ENCODE measurements around the gene TTLL8. TPM values are rescaled to one million over a fixed set of nuclear protein-coding genes. Genes with fewer than 3 reads are reported as not detected.
A peak's percentile ranks its signal among the peaks of the same experiment; 100 is the strongest.

The TTLL8 gene
- total RNA-seq, 4 donors from 2014 or later, result not detected

DNA sequence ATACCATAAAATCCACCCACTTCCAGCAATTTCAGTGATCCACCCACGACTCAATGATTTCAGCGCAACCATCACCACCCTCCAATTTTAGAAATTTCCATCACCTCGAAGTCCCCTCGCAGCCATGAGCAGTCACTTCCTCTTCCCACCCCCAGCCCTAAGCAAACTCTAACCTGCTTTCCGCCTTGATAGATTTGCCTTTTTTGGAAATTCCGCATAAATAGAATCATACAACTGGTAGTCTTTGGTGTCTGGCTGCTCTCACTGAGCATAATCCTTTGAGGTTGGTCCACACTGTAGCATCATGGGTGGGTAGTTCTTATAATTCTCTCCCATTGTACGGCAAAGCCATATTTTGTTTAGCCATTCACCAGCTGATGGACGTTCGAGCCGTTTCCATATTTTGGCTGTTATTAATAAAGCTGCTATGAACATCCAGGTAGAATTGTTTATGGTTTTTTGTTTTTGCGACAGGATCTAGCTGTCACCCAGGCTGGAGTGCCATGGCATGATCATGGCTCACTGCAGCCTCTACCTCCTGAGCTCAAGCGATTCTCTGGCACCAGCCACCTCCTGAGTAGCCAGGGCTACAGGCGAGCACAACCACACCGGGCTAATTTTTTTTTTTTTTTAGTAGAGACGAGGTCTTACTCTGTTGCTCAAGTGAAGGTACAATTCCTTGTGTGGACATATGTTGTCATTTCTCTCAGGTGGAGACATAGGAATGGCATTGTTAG lies 81.5 kb downstream of the TTLL8 start:
- ATAC-seq (ENCODE audit: low FRiP score), result peak; percentile 3
- peak; percentile 21 for DNase-seq (ENCODE audit: low spot score)
- TF ChIP-seq, protein P1, sequence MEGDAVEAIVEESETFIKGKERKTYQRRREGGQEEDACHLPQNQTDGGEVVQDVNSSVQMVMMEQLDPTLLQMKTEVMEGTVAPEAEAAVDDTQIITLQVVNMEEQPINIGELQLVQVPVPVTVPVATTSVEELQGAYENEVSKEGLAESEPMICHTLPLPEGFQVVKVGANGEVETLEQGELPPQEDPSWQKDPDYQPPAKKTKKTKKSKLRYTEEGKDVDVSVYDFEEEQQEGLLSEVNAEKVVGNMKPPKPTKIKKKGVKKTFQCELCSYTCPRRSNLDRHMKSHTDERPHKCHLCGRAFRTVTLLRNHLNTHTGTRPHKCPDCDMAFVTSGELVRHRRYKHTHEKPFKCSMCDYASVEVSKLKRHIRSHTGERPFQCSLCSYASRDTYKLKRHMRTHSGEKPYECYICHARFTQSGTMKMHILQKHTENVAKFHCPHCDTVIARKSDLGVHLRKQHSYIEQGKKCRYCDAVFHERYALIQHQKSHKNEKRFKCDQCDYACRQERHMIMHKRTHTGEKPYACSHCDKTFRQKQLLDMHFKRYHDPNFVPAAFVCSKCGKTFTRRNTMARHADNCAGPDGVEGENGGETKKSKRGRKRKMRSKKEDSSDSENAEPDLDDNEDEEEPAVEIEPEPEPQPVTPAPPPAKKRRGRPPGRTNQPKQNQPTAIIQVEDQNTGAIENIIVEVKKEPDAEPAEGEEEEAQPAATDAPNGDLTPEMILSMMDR (IDR thresholded peaks at IDR 0.05), result no peak

- DNase-seq (ENCODE audit: low spot score) (peak; percentile 20), ATAC-seq (ENCODE audit: low FRiP score) (peak; percentile 18)
- TF ChIP-seq, protein P1 (IDR thresholded peaks at IDR 0.05), result no peak
Observed at GRCh38 chr22:49975543-49976389, 82.3 kb downstream of the TTLL8 start.

DNA sequence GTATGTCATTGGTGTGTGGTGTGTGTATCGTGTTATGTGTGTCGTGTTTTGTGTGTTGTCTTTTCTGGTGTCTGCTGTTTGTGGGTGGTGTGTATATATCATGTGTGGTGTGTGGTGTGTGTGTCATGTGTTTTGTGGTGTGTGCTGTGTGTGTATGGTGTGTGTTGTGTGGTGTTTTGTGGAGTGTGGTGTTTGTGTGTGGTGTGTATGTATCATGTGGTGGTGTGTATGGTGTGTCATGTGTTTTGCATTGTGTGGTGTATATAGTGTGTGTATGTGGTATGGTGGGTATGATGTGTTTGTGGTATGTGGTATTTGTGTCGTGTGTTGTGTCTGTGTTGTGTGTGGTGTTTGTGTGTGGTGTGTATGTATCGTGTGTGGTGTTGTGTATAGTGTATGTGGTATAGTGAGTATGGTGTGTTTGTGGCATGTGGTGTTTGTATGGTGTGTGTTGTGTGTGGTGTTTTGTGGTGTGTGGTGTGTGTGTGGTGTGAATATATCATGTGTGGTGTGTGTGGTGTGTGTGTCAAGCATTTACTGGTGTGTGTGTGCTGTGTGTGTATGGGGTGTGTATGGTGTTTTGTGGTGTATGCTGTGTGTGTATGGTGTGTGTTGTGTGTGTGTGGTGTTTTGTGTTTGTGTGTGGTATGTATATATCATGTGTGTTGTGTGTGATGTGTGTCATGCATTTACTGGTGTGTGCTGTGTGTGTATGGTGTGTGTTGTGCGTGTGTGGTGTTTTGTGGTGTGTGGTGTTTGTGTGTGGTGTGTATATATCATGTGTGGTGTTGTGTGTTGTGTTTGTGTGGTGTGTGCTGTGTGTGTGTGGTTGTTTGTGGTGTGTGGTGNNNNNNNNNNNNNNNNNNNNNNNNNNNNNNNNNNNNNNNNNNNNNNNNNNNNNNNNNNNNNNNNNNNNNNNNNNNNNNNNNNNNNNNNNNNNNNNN lies 84.8 kb downstream of the TTLL8 start:
- DNase-seq (ENCODE audit: low spot score) (peak; percentile 17), ATAC-seq (ENCODE audit: low FRiP score) (no peak)
- TF ChIP-seq, protein P1 (IDR thresholded peaks at IDR 0.05), result no peak

DNA sequence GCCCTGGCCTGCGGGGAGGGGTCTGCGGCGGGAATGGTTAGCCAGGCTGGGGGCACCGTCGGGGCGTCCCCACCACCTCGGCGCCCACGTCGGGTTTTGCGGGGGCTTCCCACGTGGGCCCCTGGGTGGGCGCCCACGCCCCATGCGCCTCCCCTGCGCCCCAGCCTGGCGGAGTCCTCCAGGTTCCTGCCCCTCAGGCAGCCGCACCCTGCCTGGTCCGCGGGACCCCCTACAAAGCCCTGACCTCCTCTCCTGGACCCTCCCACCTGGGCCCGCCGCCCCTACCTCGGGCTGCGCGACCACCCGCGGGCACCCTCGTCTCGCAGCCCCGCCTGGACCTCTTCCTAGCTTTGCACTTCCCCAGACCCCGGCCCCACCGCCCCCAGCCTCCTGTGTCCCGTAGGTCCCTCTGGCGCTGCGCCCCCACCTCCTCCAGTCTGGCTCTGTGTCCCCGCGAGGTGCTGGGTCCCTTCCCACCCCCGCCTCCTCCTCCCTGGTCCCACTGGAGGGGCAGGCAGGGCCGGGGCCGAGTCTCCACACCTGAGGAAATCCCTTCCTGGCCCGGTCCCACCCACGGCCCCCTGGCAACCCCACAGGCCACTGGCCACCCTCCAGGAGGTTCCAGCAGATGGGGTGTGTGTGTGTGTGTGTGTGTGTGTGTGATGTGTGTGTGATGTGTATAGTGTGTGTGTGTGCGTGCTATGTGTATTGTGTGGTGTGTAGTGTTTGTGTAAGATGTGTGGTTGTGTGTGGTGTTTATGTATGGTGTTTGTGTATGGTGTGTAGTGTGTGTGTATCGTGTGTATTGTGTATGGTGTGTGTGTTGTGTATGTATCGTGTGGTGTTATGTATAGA lies 85.7 kb downstream of the TTLL8 start:
- DNase-seq (ENCODE audit: low spot score), result peak; percentile 22
- TF ChIP-seq, protein P1 (IDR thresholded peaks at IDR 0.05), result no peak
- ATAC-seq (ENCODE audit: low FRiP score), result no peak

- ATAC-seq (ENCODE audit: low FRiP score) (peak; percentile 31), DNase-seq (ENCODE audit: low spot score) (peak; percentile 58)
- TF ChIP-seq, protein P1 (IDR thresholded peaks at IDR 0.05), result no peak
Observed at GRCh38 chr22:49971232-49972162, 86.6 kb downstream of the TTLL8 start.
